SIG-M5 treated with dmso at 0.1 percent for 504 hours (cell line): Measurements from ENCODE around the gene ARHGAP45.
A peak's percentile ranks its signal among the peaks of the same experiment; 100 is the strongest.

Source experiments
- DNase-seq: peaks from one replicate; lab custom pipeline; 2025; ENCODE audit not compliant: unreplicated experiment; lab: John Stamatoyannopoulos, UW

ARHGAP45 gene

DNA sequence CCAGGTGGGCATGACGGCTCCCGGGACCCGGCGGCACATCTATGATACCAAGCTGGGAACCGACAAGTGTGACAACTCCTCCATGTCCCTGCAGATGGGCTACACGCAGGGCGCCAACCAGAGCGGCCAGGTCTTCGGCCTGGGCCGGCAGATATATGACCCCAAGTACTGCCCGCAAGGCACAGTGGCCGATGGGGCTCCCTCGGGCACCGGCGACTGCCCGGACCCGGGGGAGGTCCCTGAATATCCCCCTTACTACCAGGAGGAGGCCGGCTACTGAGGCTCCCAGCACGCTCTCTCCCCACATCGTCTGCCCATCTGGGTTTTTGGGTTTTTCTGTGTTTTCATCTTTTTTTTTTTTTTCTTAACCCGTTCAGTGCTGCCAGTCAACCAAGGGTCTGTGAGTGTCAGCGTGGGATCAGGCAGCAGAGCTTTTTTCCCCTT lies 29.3 kb upstream of the ARHGAP45 start:
- DNase-seq = no peak

DNA sequence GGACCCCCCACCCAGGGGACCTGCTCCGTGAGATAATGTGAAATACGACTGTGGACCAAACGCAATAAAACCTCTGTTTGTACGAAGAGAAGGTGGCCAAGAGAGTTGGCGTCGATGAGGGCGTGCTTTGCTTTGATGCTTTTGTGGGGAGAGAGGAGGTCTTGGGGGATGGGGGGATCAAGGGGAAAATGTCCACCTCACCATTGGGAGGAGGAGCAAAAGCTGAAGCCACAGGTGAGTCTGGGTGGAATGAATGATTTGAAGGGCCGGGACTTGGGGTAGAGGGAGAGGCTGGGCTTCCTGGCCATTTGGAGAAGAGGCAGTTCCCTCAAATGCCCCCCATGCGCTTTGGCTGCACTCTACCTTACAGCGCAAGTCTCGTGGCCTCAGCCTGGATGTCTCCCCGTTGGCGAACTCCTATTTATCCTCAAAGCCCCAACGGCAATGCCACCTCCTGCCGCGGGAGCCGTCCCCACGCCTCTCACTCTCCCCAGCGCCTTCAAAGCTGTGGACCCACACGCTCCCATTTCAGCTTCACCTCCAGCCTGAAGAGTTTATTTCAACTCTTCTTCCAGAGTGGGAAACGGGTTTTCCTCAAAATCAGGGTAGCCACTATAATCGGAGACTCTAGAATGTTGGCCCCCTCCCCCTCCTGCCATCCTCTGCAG lies 27.9 kb upstream of the ARHGAP45 start:
- DNase-seq = no peak

DNA sequence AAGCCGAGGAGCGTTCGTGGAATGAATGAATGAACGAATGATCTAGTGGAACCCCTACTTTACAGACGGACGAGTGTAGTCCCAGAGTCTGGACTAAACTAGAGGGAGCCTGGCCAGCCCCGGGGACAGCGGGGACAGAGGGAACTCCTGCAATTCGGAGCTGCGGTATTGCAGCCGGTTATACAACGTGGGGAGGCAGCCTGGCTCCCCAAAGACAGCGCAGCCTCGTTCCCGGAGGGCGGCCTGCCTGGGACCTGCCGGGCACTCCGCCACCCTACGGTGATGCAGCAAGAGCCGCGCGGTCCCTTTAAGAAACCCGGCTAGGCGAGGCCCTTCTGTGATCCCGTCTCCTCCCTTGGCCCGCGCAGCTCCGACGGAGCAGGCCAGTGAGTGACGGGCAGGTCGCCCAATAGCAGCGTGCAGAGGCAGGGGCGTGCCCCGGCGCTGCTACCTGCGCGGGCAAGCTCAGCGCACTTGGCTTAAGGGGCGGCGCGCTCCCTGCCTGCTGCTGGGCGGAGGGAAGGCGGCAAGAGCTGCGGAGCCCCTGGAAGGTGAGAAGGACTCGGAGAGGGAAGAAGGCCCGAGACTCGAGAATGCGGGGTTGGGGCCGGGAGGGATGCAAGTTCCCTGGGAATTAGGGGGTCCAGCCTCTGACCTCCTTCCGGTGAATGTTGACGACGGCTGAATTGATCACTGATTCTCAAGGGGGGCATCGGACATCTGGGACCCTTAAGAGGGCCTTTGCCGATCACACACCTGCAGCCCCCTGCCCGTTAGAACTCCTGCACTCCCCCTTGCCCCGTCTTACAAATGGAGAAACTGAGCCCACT lies 27.1 kb upstream of the ARHGAP45 start, which contains the start of gene ABCA7:
Gene ABCA7 (plus strand): TSS at position 462 of the 830 bp plus-strand sequence. CDS start 1,255 bp downstream, outside the sequence.
- peak; percentile 95 for DNase-seq

DNA sequence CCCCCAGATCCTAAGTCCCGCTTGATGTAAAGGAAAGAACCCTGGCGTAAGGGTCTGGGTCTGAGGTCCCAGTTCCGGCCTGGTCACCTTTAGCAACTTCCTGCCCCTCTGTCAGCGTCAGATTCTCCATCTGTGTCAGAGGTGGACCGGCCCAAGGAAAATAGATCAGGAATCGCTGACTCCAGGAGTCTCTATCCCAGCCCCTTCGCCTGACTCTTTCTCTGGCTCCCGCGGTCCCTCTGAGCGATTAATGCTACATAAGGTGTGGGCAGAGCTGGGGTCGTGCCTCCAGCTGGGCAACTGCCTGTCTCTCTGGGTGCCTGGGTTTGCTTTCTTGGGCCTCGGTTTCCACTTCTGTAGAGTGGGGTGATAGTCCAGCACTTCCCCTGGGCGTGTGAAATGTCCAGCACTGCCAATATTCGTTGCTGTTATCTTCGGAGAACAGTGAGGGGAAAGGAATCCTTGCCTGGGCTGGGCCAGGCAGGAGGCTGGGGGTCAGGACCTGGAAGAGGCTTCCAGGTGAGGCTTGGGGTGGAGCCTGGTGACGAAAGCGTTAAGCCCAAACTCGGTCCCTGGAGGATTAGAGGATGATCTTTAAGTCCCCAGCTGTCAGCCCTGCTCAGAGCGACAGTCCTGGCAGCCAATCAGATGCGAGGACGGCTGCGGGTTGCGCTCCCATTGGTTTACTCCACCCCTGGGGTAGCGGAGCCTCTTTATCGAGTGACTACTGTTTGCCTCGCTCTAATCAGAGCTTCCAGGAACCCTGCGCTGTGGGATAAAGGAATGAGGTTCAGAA lies 26.3 kb upstream of the ARHGAP45 start:
- peak; percentile 76 for DNase-seq

DNA sequence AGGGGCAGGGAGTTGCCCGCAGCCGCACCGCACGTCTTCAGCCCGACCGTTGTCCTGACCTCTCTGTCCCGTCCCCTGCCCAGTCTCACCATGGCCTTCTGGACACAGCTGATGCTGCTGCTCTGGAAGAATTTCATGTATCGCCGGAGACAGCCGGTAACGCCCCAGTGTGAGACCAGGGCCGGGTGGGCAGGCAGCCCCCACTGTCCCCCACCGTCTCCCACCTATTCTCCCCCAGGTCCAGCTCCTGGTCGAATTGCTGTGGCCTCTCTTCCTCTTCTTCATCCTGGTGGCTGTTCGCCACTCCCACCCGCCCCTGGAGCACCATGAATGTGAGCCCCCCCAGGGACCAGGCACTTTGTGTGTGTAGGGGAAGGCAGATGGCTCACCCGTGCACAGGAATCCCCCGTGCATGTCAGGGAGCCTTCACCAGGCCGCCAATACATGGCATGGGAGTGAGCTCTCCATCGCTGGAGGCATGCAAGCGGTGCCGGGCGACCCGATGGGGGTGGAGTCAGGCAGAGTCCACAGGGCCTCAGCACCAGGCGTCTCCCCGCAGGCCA lies 25.6 kb upstream of the ARHGAP45 start:
- DNase-seq = no peak

DNA sequence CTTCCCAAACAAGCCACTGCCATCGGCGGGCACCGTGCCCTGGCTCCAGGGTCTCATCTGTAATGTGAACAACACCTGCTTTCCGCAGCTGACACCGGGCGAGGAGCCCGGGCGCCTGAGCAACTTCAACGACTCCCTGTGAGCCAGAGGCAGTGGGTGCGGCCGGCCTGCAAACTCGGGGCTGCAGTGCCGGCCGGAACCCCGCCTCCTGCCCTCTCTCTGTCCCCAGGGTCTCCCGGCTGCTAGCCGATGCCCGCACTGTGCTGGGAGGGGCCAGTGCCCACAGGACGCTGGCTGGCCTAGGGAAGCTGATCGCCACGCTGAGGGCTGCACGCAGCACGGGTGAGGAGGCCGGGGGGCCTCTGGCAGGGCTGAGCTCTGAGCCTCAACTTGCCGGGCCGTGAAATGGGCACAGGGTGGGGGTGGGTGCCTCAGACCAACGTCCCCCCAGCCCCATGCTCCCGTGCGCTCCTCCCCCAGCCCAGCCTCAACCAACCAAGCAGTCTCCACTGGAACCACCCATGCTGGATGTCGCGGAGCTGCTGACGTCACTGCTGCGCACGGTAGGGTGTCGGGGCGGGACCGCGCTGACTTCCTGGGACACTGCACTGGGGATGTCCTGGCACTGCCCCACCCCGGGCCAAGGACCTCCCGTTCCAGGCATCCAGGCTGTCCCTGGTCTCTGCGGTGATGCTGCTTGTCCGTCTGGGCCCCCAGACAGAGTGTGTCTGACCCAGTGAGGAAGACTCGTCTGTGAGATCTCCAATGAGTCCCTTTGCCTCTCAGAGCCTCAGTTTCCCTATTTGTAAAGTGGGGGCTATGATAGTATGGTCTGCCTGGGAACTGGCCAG lies 24.9 kb upstream of the ARHGAP45 start:
- no peak for DNase-seq

DNA sequence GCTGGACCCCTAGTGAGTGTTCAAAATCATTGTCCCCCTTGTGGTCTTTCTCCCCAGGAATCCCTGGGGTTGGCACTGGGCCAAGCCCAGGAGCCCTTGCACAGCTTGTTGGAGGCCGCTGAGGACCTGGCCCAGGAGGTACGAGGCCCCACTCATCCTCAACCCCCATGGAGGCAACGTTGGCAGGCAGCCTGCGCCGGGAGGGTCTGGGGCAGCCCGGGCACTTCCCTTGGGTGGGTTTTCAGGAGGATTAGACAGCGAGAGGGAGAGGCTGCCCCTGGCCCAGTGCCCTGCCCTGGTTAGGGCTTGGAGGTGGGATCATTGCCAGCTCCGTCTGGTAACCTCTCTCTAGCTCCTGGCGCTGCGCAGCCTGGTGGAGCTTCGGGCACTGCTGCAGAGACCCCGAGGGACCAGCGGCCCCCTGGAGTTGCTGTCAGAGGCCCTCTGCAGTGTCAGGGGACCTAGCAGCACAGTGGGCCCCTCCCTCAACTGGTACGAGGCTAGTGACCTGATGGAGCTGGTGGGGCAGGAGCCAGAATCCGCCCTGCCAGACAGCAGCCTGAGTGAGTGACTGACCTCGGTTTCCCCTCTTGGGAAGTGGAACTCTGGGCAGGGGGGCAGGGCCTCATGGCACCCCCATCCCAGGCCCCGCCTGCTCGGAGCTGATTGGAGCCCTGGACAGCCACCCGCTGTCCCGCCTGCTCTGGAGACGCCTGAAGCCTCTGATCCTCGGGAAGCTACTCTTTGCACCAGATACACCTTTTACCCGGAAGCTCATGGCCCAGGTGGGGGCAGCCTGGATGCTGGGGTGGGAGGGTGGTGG lies 24.1 kb upstream of the ARHGAP45 start:
- DNase-seq = no peak

DNA sequence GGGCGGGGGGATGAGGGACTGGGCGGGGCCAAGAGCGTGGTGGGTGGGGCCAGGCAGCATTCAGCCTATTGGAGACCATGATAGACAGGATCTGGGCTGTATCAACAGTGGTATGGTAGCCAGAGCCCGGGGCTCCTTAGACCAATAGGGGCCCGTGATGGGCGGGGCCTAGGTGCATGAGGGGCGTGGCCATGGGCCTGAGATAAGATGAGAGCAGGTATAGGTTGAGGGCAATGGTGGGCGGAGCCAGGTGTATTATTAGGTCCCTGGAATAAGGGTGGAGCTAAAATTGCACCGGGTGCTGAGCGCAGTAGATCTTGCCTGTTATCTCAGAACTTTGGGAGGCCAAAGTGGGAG lies 21.7 kb upstream of the ARHGAP45 start:
- peak; percentile 39 for DNase-seq

DNA sequence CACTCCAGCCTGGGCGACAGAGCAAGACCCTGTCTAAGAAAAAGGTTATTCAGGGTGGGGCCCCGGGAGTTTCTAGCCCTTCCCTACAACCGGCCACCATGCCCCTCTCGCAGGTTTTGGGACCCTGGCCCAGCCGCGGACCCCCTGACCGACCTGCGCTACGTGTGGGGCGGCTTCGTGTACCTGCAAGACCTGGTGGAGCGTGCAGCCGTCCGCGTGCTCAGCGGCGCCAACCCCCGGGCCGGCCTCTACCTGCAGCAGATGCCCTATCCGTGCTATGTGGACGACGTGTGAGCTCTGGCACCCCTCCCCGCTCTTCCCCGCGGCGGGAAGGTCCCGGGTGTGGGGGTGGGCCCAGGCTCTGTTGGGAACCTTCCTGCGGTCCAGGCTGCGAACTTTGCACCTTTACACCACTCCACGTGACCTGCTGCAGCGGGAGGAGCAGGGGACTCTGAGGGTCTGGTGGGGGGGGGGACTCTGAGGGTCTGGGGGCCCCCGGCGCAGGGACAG lies 20.8 kb upstream of the ARHGAP45 start:
- DNase-seq = no peak

DNA sequence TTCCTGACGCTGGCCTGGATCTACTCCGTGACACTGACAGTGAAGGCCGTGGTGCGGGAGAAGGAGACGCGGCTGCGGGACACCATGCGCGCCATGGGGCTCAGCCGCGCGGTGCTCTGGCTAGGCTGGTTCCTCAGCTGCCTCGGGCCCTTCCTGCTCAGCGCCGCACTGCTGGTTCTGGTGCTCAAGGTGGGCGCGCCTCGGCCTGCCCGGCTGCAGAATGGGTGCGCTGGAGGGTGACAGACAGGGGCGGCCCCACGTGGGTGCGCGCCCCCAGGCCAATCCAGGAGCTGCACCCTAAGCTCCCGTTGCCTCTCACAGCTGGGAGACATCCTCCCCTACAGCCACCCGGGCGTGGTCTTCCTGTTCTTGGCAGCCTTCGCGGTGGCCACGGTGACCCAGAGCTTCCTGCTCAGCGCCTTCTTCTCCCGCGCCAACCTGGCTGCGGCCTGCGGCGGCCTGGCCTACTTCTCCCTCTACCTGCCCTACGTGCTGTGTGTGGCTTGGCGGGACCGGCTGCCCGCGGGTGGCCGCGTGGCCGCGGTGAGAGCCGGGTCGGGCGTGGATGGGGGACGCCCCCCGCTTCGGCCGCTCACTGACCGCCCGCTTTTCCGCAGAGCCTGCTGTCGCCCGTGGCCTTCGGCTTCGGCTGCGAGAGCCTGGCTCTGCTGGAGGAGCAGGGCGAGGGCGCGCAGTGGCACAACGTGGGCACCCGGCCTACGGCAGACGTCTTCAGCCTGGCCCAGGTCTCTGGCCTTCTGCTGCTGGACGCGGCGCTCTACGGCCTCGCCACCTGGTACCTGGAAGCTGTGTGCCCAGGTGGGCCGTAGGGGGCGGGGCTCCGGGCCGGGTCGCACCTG lies 19.9 kb upstream of the ARHGAP45 start:
- no peak for DNase-seq

DNA sequence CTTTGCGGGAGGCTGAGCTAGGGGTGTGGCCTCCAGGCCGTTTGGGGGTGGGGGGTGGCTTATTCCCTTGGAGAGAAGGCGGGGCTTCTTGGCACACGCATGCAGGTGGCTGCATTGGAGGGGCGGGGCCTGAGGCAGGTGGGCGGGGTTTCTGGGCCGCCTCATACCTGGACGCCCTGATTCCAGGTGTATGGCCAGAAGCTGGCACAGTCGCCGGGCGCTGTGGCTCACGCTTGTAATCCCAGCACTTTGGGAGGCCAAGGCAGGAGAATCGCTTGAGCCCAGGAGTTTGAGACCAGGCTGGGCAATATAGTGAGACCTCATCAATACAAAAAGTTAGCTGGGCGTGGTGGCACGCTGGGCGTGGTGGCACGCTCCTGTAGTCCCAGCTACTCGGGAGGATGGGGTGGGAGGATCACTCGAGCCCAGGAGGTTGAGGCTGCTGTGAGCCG lies 19.2 kb upstream of the ARHGAP45 start:
- no peak for DNase-seq

DNA sequence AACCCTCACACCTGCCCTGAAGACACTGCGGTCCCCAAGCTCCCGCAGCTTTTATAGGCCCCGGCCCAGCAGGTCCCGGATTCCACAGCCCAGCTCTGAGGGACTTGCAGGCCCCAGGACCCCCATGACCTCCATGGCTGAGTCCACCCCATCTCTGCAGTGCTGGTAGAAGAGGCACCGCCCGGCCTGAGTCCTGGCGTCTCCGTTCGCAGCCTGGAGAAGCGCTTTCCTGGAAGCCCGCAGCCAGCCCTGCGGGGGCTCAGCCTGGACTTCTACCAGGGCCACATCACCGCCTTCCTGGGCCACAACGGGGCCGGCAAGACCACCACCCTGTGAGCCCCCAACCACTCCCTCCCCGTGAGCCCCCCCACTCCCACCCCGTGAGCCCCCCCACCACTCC lies 17.9 kb upstream of the ARHGAP45 start:
- no peak for DNase-seq

DNA sequence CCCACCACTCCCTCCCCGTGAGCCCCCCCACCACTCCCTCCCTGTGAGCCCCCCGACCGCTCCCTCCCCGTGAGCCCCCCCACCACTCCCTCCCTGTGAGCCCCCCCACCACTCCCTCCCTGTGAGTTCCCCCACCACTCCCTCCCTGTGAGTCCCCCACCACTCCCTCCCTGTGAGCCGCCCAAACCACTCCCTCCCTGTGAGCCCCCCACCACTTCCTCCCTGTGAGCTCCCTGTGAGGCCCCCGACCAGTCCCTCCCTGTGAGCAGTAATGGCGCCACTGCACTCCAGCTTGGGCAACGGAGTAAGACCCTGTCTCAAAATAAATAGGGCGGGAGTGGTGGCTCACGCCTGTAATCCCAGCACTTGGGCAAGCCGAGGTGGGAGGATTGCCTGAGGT lies 17.2 kb upstream of the ARHGAP45 start:
- no peak for DNase-seq

DNA sequence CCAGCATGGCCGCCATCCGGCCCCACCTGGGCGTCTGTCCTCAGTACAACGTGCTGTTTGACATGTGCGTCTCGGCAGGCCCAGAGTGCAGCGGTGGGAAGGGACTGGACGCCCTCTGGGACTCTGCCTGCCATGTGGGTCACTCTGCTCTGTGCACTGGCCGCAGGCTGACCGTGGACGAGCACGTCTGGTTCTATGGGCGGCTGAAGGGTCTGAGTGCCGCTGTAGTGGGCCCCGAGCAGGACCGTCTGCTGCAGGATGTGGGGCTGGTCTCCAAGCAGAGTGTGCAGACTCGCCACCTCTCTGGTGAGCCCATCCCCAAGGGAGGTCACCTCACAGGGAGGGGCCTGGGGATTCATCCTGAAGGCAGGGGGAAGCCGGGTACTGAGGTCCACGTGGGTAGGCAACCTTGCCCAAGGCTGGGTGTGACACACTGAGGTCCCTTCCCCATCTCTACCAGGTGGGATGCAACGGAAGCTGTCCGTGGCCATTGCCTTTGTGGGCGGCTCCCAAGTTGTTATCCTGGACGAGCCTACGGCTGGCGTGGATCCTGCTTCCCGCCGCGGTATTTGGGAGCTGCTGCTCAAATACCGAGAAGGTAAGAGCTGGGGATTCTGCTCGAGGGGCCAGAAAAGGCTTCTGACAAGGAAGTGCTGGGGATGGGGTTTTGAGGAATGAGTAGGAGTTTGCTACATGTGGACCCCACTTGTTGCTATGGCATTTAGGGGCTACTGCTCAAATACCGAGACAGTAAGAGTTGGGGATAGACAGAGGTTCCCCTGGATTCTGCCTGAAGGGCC lies 15.8 kb upstream of the ARHGAP45 start:
- DNase-seq = no peak

DNA sequence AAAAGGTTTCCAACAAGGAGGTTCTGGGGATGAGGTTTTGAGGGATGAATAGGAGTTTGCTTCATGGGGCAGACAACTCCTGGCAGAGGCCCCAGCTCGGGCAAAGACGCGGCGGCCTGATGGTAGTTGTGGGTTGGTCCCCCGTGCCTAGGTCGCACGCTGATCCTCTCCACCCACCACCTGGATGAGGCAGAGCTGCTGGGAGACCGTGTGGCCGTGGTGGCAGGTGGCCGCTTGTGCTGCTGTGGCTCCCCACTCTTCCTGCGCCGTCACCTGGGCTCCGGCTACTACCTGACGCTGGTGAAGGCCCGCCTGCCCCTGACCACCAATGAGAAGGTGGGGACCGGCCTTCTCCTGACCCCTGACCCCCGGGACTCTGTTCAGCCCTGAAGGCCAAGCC lies 15.2 kb upstream of the ARHGAP45 start:
- DNase-seq = no peak

DNA sequence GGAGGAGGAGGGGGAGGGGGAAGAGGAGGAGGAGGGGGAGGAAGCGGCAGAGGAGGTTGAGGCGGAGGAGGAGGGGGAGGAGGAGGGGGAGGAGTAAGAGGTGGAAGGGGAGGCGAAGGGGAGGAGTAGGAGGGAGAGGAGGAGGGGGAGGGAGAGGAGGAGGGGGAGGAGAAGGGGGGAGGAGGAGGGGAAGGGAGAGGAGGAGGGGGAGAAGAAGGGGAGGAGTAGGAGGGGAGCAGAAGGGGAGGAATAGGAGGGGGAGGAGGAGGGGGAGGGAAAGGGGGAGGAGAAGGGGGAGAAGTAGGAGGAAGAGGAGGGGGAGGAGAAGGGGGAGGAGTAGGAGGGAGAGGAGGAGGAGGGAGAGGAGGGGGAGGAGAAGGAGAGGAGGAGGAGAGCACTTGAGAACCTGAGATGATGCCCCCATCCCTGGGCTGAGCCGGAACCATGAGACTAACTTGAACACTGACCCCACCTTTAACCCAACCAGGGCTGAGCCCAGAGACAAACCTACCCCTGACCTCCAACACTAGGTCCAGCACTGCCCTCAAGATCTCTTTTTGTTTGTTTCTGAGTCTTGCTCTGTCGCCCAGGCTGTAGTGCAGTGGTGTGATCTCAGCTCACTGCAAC lies 14.5 kb upstream of the ARHGAP45 start:
- DNase-seq = no peak
